Esophagus mucosa (tissue), 1 donor: ENCODE data around the gene BPIFB3. TPM values are rescaled to one million over a fixed set of nuclear protein-coding genes. Genes with fewer than 3 reads are reported as not detected.

Experiments
- ATAC-seq: fragments of 200-7000 bp; cut with Tn5 transposase; one replicate; pipeline ENCODE4 v1.9.1; 2020
- total RNA-seq: library from RNA; stranded (reverse); gene quantifications from one replicate; pipeline ENCODE4 v1.2.4, GENCODE V29; 2023
- donor health status: DM: yes; HTN: yes; CAD: no.

Gene BPIFB3
- total RNA-seq, 1 donor from 2014 or later = not detected

- ATAC-seq = no peak
Observed at GRCh38 chr20:33064572-33065287, 11.0 kb downstream of the BPIFB3 start.

DNA sequence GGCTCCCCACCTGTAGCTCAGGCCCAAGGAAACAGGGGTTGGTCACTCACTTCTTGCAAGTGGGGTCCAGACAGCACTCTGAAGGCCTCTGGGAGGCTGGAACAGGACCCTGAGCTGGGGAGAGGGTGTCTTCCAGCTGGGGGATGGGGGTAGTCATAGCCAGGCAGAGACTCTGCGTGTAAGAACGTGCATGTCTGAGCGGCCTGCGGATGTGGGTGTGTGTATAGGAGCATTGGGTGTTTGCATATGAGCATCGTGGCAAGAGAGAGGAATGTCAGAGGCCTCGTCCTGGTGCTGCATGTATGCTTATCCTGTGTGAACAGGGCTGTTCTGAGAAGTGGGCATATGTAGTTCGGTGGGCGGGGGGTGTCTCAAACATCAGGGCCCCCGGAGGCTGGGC lies 12.1 kb downstream of the BPIFB3 start:
- ATAC-seq = peak; percentile 30

DNA sequence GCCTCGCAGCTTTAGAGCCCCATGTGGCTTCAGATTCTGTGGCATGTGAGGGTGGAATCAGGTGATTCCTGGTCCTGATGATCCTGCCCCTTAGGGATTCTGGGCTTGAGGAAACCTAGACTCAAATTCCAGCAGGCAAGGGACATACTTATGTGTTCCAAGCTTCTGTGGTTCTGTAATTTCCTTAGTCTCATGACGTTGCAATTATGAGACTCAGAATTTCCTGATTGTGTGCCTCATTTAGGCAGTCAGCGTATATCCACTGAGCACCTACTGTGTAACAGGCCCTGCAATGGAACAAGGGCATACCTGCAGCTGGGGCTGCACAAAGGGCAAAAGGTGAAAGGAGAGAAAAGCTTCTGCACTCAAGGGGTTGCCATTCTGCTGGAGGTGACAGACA lies 14.1 kb downstream of the BPIFB3 start:
- ATAC-seq = no peak

DNA sequence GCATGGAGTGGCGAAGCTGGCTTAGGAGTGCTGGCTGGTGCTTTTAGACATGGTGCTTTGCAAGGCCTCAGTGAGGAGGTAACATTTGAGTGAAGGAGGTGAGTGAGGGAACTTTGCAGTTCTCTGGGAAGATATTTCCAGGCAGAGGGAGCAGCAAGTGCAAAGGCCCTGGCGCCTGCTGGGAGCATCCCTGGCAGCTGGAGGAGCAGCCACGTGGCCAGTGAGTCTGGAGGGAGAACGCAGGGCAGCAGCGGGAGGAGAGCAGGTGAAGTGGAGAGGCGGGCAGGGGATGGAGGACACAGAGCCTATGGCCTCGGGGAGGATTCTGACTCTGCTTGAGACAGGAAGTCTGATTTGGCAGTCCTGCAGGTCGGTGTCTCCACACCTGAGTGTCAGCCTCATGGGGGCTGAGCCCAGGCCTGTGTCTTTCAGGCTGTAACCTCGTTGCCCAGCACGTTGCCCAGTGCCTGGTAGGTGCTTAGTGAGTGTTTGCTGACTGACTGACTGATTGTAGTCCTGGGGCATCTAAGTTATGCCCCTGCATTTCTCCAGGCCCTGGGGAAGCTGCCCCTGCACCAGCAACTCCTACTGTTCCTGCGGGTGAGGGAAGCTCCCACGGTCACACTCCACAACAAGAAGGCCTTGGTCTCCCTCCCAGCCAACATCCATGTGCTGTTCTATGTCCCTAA lies 14.7 kb downstream of the BPIFB3 start:
- no peak for ATAC-seq

DNA sequence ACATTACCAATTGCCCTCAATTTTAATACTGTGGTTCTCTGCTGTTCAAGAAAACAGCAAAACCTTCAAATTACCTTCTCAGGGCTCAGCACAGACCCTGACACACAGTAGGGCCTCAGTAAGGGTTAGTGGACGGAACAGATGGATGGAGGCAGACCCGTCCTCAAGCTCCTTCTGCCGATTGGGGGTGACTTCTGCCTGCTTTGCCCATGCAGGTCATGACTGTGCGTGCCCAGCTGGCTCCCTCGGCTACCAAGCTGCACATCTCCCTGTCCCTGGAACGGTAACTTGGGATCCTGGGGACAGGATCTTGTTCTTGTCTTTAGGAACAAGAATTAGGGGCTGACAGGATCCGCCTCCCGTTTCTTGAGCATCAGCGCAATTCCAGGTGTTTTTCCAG lies 16.0 kb downstream of the BPIFB3 start:
- ATAC-seq = no peak

DNA sequence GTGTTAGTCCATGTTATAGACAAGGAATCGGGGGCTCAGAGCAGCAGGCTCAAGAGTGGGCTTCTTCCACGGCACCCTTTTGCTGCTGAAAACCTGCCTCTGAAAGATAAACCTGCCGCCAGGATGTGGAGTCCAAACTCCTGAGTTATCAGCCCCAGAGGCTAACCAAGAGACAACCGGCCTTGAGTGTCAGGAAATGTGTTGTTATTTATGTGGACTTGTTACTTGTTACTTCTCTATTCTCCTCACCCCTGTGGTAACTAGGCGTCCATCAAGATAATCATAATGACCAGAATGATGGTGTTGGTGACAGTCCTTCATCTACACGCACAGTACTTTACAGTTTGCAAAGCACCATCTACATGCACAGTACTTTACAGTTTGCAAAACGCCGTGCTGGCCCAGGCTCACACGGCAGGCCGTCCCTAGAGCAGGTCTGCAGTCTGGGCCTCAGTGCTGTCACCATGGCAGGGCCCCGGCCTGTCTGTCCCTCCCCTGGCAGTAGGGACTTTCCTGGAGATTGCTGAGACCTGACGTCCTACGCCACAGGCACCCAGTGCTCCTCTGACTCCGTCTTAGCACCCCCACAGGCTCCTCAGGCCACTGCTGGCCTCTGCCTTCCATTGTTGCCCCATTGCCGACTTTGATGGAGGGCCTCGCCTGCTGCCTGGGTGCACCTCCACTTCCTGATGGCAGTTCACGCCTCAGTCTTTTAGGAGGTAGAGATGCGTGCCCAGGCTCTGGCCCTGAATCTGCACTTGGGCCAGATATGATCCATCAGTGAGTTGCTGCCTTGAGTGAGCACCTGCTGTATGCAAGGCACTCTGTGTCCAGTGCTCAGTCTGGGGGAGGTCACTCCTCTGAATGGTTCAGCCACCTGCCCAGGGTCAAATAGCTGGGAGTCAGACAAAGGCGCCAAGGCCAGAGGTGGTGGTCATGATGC lies 16.7 kb downstream of the BPIFB3 start:
- ATAC-seq = no peak

DNA sequence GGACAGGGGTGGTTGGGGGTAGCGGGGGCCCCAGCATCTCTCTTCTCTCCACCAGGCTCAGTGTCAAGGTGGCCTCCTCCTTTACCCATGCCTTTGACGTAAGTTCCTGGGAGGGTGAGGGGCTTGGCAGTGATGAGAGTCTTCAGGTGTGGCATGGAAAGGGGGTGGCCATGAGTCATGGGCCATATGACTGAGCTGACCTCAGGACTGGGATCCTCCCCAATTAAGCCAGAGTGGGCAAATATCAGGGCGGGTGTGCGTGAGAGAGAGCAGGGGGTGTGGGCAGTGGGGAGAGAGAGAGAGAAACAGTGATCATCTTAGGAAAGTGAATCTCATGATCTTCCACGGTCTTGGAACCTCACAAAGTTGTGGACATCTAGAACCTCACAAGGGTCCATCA lies 17.5 kb downstream of the BPIFB3 start:
- no peak for ATAC-seq

GRCh38 chr20:33072362-33072761 lies 18.7 kb downstream of the BPIFB3 start:
- no peak for ATAC-seq

DNA sequence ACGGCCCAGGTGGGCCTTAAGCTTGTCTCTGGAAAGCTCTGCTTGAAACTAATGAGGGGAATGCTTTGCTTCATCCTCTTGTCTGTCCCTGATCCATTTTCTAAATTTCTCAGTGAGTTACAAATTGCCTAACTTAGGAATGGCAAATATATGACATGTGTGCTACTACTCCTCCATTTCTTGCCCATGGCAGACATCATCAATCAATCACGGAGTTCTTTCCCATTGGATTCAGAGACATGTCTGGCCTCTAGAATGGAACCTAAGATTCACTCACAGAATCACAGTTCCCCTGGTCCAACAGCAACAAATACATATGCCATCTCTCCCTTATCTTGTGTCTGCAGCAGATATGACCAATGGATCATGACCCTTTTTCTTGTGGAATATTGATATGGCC lies 19.1 kb downstream of the BPIFB3 start:
- ATAC-seq = no peak

DNA sequence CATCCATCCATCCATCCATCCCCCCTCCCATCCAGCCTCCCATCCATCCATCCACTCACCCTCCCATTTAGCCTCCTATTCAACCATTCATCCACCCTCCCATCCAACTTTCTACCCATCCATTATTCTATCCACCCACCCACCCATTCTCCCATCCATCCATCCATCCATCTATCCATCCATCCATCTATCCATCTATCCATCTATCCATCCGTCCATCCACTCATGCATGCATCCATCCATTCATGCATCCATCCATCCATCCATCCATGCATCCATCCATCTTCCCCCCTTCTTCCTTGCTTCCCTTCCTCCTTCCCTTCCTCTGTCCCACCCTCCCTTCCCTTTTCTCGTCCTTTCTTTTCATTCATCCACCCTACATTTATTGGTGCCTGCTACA lies 21.0 kb downstream of the BPIFB3 start:
- no peak for ATAC-seq

- no peak for ATAC-seq
Observed at GRCh38 chr20:33075281-33075680, 21.6 kb downstream of the BPIFB3 start.

DNA sequence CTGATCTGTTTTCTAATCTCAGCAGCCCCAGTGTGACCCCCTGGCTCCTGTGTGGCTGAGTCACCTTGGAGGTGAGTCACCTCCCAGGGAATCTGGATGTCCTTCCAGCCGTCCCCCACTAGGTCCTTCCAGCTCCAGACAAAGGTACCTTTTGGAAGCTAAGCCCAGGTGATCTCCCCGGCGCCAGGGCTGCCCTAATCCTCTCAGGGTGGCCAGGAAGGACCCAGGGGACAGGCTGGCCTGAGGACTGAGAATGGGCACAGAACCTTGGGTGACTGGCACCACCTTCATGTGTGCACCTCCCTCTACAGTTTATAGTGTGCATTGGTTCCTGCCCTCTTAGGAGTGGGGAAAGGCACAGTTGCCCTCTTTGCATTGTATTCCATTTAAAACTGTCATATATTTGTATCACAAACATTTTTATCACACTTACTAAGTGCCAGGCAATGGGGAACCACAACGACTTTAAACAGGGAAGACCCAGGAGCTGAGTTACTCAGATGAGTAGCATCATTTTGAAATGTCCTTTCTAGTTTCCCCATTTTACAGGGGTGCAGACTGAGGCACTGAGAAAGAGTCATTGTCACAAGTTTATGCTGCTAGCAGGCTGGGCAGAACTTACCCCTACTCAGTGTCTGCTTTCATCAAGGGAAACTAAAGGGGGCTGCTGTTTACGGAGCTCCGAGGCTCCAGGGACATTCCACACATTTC lies 23.1 kb downstream of the BPIFB3 start:
- ATAC-seq = peak; percentile 28

GRCh38 chr20:33079259-33079658 lies 25.6 kb downstream of the BPIFB3 start, which contains the start of gene BPIFB4:
BPIFB4 (plus strand) TSS chr20:33079643; CDS start chr20:33081527, 1,884 bp downstream.
- ATAC-seq = no peak

- ATAC-seq = no peak
Observed at GRCh38 chr20:33081411-33082154, 27.9 kb downstream of the BPIFB3 start.

GRCh38 chr20:33082546-33082945 lies 28.8 kb downstream of the BPIFB3 start:
- ATAC-seq = no peak

GRCh38 chr20:33083544-33084340 lies 30.0 kb downstream of the BPIFB3 start:
- no peak for ATAC-seq

DNA sequence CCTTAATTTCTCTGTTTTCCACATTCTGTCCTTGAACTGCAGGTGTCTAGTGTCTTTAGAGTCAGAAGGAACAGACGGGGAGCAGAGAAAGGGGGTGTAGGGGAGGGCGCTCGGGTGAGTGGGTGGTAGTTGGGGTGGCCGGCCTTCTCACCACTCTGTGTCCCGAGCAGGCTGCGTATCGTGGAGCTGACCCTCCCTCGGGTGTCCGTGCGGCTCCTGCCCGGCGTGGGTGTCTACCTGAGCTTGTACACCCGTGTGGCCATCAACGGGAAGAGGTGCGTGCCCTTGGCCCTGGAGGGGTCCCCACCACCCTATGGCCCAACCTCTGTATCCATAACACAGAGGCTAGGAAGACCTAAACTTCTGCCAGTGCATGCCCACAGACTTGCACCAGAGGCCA lies 31.0 kb downstream of the BPIFB3 start:
- no peak for ATAC-seq

DNA sequence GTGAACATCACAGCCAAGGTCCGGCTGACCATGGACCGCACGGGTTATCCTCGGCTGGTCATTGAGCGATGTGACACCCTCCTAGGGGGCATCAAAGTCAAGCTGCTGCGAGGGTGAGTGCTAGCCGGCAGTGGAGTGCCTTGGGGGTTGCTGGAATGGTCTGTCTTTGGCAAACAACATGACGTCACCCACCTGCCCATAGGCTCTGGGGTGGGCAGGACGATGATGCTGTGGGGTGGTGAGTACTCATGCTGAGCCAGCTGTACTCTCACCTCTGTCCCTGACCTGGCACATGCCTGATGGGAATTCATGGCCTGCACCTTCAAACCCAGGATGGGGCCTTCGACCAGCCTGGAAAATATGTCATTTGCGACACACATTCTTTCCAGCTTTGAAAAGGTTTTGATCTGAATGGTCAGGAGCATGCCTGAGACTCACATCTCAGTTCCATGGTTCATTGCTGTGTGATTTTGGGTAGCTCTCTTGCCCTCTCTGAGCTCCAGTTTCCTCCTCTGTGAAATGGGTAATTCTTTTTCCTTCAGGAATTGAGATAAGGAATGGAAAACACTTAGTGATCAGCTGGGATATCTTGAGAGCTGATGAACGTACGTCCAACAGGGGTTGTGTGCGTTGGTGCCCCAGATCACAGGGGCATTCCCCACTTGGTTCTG lies 32.5 kb downstream of the BPIFB3 start:
- ATAC-seq = peak; percentile 10

DNA sequence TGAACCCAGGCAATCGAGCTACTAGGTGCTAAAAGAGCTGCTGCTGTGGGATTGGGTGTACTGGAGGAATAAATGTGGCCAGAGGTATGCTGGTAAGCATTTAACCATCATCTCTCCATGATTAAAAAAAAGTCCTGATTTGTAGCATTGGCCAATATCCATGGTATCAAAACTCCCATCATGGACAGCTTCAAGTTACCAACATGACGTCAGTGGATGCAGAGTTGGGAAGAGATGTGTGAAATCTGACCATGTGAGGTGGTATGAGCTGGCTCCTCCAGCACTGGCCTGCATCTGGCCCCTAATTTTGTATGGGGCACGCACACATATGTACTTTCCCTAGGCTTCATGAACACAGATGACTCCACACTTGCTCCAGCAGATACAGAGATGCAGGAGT lies 37.4 kb downstream of the BPIFB3 start:
- ATAC-seq = no peak

- no peak for ATAC-seq
Observed at GRCh38 chr20:33091693-33092092, 38.0 kb downstream of the BPIFB3 start.
